ENCODE data around the gene UBTD2. TPM values are rescaled to one million over a fixed set of nuclear protein-coding genes. Genes with fewer than 3 reads are reported as not detected.

Gene UBTD2
- total and polyA plus RNA-seq, 2 experiments from 2014 or later: 17.9 to 46.3 TPM

DNA sequence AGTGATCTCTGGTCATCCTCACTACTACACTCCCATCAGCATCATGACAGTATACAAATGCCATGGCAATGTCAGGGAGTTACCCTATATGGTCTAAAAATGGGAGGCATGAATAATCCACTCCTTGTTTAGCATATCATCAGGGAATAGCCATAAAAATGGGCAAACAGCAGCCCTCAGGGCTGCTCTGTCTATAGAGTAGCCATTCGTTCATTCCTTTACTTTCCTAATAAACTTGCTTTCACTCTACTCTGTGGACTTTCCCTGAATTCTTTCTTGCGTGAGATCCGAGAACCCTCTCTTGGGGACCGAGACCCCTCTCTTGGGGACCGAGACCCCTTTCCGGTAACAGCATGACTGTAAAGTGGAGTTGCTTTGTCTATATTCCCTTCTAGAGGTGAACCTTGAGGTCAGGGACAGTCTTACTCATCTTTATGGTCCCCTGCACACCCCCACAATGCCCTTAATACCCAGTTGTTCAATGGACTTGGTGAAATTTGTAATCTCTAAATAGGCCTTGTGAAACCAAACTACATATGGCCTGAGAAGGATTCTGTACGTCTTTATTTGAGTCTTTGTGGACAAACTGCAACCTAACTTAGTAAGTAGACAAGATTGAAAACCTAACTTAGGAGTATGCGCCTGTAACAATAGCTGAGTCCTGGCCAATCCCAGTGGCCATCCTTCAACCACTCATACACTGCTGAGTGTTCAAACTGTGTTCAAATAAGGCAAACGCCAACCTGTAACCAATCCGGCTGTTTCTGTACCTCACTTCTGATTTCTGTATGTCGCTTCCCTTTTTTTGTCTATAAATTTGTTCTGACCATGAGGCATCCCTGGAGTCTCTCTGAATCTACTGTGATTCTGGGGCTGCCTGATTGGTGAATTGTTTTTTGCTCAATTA lies 32.3 kb upstream of the UBTD2 start:
- H3K36me3 Mint-ChIP-seq (ENCODE audit: low read depth): no peaks in the 10 kb centered on the region
- Histone ChIP-seq H3K27me3 (ENCODE audit: insufficient read depth) (no peaks in the 10 kb centered on the region), H3K4me2 (no peak overlapping the region), H3F3A (replicated peaks; ENCODE audit: low read depth) (no peaks in the 10 kb centered on the region), H3K36me3 (ENCODE audit: insufficient read depth) (no peaks in the 10 kb centered on the region), H3K27ac (ENCODE audit: low read depth) (no peak overlapping the region), H2AFZ (peak overlapping the region; percentile 47; the same call in 1 of the 2 replicates), H3K9me2 (ENCODE audit: insufficient read depth) (no peaks in the 10 kb centered on the region), H3K79me2 (replicated peaks; ENCODE audit: insufficient read depth) (no peaks in the 10 kb centered on the region), H3K4me1 (ENCODE audit: insufficient read depth) (no peaks in the 10 kb centered on the region), H3K4me3 (no peak overlapping the region), H4K20me1 (replicated peaks; ENCODE audit: insufficient read depth) (no peaks in the 10 kb centered on the region)
- ATAC-seq (no peak), DNase-seq (ENCODE audit: low spot score) (no peak)
- peaks cover 2% of the 10 kb centered on the region for H3K27me3 Mint-ChIP-seq (ENCODE audit: insufficient read depth, low read depth, poor library complexity)
- no peaks in the 10 kb centered on the region for H3K9me3 Mint-ChIP-seq
- H3K4me1 Mint-ChIP-seq: no peaks in the 10 kb centered on the region
- no peak overlapping the region for H3K4me3 Mint-ChIP-seq
- no peak overlapping the region for H3K27ac Mint-ChIP-seq
- TF ChIP-seq, protein P1, sequence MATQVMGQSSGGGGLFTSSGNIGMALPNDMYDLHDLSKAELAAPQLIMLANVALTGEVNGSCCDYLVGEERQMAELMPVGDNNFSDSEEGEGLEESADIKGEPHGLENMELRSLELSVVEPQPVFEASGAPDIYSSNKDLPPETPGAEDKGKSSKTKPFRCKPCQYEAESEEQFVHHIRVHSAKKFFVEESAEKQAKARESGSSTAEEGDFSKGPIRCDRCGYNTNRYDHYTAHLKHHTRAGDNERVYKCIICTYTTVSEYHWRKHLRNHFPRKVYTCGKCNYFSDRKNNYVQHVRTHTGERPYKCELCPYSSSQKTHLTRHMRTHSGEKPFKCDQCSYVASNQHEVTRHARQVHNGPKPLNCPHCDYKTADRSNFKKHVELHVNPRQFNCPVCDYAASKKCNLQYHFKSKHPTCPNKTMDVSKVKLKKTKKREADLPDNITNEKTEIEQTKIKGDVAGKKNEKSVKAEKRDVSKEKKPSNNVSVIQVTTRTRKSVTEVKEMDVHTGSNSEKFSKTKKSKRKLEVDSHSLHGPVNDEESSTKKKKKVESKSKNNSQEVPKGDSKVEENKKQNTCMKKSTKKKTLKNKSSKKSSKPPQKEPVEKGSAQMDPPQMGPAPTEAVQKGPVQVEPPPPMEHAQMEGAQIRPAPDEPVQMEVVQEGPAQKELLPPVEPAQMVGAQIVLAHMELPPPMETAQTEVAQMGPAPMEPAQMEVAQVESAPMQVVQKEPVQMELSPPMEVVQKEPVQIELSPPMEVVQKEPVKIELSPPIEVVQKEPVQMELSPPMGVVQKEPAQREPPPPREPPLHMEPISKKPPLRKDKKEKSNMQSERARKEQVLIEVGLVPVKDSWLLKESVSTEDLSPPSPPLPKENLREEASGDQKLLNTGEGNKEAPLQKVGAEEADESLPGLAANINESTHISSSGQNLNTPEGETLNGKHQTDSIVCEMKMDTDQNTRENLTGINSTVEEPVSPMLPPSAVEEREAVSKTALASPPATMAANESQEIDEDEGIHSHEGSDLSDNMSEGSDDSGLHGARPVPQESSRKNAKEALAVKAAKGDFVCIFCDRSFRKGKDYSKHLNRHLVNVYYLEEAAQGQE (IDR thresholded peaks at IDR 0.05; ENCODE audit: unreplicated experiment): no peak
- TF ChIP-seq CTCF (conservative IDR thresholded peaks at IDR 0.05; ENCODE audit: low read depth in 2 of 2): no peak
- TF ChIP-seq ZNF114 (CRISPR knock-in tag; IDR thresholded peaks at IDR 0.05): no peak

GRCh38 chr5:172313915-172314314 lies 30.4 kb upstream of the UBTD2 start:
- no peaks in the 10 kb centered on the region for H3K4me1 ChIP-seq (ENCODE audit: insufficient read depth)
- no peaks in the 10 kb centered on the region for H3K27me3 ChIP-seq (ENCODE audit: insufficient read depth)
- Mint-ChIP-seq H3K36me3 (ENCODE audit: low read depth) (no peaks in the 10 kb centered on the region), H3K4me1 (peaks cover 8% of the 10 kb centered on the region; the same call in 2 of the 3 replicates), H3K4me3 (no peak overlapping the region), H3K27me3 (ENCODE audit: insufficient read depth, low read depth, poor library complexity) (peaks cover 2% of the 10 kb centered on the region), H3K27ac (no peak overlapping the region), H3K9me3 (no peaks in the 10 kb centered on the region)
- no peak overlapping the region for H3K4me2 ChIP-seq
- DNase-seq (ENCODE audit: low spot score) (no peak), ATAC-seq (no peak)
- H4K20me1 ChIP-seq (replicated peaks; ENCODE audit: insufficient read depth): no peaks in the 10 kb centered on the region
- no peak overlapping the region for H2AFZ ChIP-seq
- no peak overlapping the region for H3K27ac ChIP-seq (ENCODE audit: low read depth)
- no peaks in the 10 kb centered on the region for H3K36me3 ChIP-seq (ENCODE audit: insufficient read depth)
- H3F3A ChIP-seq (replicated peaks; ENCODE audit: low read depth): no peaks in the 10 kb centered on the region
- no peaks in the 10 kb centered on the region for H3K79me2 ChIP-seq (replicated peaks; ENCODE audit: insufficient read depth)
- no peak overlapping the region for H3K4me3 ChIP-seq
- no peaks in the 10 kb centered on the region for H3K9me2 ChIP-seq (ENCODE audit: insufficient read depth)
- TF ChIP-seq, protein P2, sequence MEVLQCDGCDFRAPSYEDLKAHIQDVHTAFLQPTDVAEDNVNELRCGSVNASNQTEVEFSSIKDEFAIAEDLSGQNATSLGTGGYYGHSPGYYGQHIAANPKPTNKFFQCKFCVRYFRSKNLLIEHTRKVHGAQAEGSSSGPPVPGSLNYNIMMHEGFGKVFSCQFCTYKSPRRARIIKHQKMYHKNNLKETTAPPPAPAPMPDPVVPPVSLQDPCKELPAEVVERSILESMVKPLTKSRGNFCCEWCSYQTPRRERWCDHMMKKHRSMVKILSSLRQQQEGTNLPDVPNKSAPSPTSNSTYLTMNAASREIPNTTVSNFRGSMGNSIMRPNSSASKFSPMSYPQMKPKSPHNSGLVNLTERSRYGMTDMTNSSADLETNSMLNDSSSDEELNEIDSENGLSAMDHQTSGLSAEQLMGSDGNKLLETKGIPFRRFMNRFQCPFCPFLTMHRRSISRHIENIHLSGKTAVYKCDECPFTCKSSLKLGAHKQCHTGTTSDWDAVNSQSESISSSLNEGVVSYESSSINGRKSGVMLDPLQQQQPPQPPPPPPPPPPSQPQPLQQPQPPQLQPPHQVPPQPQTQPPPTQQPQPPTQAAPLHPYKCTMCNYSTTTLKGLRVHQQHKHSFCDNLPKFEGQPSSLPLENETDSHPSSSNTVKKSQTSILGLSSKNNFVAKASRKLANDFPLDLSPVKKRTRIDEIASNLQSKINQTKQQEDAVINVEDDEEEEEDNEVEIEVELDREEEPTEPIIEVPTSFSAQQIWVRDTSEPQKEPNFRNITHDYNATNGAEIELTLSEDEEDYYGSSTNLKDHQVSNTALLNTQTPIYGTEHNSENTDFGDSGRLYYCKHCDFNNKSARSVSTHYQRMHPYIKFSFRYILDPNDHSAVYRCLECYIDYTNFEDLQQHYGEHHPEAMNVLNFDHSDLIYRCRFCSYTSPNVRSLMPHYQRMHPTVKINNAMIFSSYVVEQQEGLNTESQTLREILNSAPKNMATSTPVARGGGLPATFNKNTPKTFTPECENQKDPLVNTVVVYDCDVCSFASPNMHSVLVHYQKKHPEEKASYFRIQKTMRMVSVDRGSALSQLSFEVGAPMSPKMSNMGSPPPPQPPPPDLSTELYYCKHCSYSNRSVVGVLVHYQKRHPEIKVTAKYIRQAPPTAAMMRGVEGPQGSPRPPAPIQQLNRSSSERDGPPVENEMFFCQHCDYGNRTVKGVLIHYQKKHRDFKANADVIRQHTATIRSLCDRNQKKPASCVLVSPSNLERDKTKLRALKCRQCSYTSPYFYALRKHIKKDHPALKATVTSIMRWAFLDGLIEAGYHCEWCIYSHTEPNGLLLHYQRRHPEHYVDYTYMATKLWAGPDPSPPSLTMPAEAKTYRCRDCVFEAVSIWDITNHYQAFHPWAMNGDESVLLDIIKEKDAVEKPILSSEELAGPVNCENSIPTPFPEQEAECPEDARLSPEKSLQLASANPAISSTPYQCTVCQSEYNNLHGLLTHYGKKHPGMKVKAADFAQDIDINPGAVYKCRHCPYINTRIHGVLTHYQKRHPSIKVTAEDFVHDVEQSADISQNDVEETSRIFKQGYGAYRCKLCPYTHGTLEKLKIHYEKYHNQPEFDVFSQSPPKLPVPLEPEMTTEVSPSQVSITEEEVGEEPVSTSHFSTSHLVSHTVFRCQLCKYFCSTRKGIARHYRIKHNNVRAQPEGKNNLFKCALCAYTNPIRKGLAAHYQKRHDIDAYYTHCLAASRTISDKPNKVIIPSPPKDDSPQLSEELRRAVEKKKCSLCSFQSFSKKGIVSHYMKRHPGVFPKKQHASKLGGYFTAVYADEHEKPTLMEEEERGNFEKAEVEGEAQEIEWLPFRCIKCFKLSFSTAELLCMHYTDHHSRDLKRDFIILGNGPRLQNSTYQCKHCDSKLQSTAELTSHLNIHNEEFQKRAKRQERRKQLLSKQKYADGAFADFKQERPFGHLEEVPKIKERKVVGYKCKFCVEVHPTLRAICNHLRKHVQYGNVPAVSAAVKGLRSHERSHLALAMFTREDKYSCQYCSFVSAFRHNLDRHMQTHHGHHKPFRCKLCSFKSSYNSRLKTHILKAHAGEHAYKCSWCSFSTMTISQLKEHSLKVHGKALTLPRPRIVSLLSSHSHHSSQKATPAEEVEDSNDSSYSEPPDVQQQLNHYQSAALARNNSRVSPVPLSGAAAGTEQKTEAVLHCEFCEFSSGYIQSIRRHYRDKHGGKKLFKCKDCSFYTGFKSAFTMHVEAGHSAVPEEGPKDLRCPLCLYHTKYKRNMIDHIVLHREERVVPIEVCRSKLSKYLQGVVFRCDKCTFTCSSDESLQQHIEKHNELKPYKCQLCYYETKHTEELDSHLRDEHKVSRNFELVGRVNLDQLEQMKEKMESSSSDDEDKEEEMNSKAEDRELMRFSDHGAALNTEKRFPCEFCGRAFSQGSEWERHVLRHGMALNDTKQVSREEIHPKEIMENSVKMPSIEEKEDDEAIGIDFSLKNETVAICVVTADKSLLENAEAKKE (CRISPR knock-in tag; IDR thresholded peaks at IDR 0.05): no peak
- no peak for TF ChIP-seq CTCF (conservative IDR thresholded peaks at IDR 0.05; ENCODE audit: low read depth in 2 of 2)
- no peak for TF ChIP-seq ZNF331 (CRISPR knock-in tag; IDR thresholded peaks at IDR 0.05; ENCODE audit: low read depth)

Data from GM23338 (cell line).